ENCODE measurements around the gene DBNDD1.
"Not testable (repeated sequence)": the region's sequence is repeated elsewhere in the genome, so short reads cannot be mapped to it uniquely, and the experiment has no call there.

The DBNDD1 gene, protein sequence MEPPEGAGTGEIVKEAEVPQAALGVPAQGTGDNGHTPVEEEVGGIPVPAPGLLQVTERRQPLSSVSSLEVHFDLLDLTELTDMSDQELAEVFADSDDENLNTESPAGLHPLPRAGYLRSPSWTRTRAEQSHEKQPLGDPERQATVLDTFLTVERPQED

DNA sequence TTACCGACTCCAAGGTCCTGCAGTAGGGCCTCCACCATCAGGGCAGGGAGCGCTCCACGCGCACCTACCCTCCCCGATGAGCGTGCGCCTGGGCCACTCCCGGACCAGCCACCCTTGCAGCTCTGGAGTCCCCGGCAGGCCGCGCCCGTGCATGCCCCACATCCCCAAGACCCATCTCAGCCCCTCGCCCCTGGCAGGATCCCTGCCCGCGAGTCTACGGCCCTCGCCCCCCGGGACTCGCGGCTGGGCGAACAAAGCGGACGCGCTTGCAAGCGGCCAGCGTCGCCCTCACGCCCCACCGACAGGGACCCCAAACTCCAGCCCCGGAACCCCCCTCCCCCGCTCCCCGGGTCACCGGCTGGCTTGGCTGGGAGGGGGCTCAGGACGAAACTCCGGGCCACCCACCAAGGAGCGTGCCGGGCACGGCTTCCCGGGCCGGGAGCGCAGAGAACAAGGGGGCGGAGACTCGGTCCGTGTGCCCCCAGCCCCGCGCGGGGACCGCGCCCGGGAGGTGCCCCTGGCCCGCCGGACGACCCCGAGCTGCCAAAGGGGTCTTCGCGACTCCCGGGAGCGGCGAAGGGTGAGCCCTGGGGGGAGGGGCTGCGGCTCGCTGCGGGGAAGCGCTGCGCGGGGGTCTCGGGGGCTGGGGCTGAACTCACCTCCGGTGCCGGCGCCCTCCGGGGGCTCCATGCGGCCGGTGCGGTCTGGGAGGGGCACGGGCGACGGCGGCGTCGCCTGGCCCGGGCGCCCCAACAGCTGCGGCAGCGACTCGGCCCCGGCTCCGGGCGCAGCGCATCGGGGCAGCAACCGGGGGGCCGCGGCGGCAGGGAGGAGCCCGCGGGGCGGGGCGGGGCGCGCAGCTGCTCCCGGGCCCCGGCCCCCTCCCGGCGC is at the start of gene DBNDD1:
Gene DBNDD1, minus strand, starts transcription at position 805 of the 891 bp plus-strand sequence. Its CDS starts 115 bp downstream, at position 690.
- no peak for DNase-seq (ENCODE audit: low read depth)

DNA sequence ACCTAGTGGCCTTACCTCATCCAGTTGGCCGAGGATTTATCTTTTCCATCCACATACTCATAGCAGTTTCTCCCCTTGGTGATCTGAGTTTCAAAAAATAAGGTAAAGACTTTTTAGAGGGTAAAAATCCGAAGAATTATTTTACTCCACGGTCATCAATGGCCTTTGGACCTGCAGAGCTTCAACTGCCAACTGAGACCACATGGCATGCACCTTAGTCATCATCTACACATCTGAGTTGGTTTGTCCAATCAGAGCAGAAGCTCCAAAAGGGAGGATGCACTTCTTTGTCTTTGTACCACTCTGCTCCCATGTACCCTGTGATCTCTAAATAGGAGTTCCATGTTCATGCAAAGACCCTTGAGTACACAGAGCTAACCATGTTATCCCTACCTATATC is 42.2 kb upstream of the DBNDD1 start:
- no peak overlapping the region for H3K4me3 ChIP-seq (ENCODE audit: low read depth, low read length)
- DNase-seq (ENCODE audit: low read depth), result no peak

More for the DNA sequence above, at the start of gene DBNDD1:
- H3K4me3 ChIP-seq (ENCODE audit: low read depth, low read length), result peak within 1 kb of the TSS; percentile 58

DNA sequence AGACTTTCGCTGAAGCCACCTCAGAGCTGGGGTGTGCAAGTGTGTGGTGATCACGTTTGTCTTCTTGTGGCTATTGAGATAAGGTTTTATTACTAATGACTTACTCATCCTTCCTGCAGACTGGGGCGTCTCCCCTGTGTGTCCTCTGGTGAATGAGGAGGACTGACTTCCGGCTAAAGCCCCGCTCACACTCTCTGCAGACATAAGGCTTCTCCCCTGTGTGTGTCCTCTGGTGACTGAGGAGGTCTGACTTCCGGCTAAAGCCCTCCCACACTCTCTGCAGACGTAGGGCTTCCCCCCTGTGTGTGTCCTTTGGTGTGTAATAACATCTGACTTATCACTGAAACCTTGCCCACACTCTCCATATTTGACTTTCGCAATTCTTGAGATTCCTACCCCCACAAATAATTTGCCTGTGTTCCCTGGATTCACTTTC is 38.5 kb upstream of the DBNDD1 start:
- H3K4me3 ChIP-seq (ENCODE audit: low read depth, low read length), result no peak overlapping the region
- peak; percentile 52 for DNase-seq (ENCODE audit: low read depth)

DNA sequence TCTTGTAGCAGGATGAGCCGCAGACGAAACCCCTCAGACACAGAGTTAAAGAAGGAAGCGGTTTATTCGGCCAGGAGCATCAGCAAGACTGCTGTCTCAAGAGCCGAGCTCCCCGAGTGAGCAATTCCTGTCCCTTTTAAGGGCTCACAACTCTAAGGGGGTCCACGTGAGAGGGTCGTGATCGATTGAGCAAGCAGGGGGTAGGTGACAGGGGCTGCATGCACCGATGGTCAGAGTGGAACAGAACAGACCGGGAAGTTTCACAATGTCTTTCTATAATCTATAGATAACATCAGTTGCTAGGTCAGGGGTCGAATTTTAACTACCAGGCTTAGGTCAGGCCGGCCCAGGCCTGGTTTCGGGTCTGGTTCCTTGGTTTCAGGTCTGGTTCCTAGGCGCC is 37.3 kb upstream of the DBNDD1 start:
- not testable (repeated sequence) for H3K4me3 ChIP-seq (ENCODE audit: low read depth, low read length); DNase-seq (ENCODE audit: low read depth)

DNA sequence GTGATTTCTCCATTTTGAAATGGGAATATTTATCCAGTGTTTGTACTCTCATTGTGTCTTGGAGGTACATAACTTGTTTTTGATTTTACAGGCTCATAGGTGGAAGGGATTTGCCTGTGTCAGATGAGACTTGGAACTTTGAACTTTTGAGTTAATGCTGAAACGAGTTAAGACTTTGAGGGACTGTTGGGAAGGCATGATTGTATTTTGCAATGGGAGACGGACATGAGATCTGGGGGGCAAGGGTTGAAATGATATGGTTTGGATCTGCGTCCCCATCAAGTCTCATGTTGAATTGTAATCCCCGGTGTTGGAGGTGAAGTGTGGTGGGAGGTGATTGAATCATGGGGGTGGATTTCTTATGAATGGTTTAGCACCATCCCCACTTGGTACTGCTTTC is 36.1 kb upstream of the DBNDD1 start:
- no peak overlapping the region for H3K4me3 ChIP-seq (ENCODE audit: low read depth, low read length)

DNA sequence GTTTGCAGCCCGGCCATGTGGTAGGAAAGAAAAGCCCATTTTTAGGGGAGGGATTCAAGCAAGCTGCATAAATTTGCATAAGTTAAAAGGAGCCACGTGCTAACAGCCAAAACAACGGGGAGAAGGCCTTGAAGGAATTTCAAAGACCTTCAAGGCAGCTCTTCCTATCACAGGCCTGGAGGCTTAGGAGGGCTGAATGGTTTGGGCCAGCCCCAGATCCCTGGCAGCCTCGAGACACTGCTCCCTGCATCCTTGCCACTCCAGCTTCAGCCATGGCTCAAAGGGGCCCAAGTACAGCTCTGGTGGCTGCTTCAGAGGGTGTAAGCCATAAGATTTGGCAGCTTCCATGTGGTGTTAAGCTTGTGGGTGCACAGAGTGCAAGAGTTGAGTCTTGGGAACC is 35.3 kb upstream of the DBNDD1 start:
- no peak overlapping the region for H3K4me3 ChIP-seq (ENCODE audit: low read depth, low read length)
- no peak for DNase-seq (ENCODE audit: low read depth)

More for the DNA sequence above, 36.1 kb upstream of the DBNDD1 start:
- no peak for DNase-seq (ENCODE audit: low read depth)

DNA sequence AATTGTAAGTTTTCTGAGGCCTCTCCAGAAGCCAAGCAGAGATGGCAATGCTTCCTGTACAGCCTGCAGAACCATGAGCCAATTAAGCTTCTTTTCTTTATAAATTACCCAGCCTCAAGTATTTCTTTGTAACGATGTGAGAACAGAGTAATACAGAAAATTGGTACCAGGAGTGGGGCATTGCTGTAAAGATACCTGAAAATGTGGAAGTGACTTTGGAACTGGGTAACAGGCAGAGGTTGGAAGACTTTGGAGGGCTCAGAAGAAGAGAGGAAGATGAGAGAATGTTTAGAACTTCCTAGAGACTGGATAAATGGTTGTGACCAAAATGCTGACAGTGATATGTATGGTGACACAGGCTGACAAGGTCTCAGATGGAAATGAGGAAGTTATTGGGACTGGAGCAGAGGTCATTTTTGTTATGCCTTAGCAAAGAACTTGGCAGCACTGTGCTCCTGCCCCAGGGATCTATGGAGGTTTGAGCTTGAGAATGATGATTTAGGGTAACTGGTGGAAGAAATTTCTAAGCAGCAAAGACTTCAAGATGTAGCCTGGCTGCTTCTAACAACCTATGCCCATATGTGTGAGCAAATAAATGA is 34.7 kb upstream of the DBNDD1 start:
- no peak for DNase-seq (ENCODE audit: low read depth)
- H3K4me3 ChIP-seq (ENCODE audit: low read depth, low read length), result no peak overlapping the region

DNA sequence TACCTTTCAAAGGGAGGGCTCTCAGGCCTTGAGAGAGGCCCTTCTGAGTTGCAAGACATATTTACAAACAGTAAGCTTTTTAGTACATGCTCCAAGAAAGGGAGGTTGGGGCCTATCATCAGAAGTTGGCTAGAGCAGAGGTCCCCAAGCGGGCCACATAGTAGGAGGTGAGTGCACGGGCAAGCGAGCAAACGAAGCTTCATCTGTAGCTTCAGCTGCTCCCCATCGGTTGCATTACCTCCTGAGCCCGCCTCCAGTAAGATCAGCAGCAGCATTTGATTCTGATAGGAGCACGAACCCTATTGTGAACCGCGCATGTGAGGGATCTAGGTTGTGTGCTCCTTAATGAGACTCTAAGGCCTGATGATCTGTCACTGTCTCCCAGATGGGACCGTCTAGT is 31.7 kb upstream of the DBNDD1 start:
- no peak for DNase-seq (ENCODE audit: low read depth)
- H3K4me3 ChIP-seq (ENCODE audit: low read depth, low read length), result no peak overlapping the region

DNA sequence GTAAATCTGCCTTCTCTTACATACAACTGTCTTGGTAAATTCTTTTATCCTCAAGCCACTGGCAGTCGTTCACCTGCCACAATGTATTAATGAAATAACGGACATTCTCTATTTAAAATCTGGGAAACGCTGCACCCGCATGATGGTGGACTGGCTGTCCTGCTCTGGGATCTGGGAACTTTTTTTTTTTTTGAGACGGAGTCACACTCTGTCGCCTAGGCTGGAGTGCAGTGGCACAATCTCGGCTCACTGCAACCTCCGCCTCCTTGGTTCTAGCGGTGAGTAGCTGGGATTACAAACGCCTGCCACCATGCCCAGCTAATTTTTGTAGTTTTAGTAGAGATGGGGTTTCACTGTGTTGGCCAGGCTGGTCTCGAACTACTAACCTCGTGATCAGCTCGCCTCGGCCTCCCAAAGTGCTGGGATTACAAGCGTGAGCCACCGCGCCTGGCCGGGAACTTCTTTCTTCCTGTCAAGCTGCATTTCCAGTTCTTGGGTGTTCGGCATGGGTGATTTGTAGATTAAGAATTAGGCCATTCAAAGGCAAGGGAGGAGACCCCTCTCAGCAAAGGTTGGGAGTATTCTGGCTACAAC is 29.6 kb upstream of the DBNDD1 start:
- DNase-seq (ENCODE audit: low read depth), result no peak
- H3K4me3 ChIP-seq (ENCODE audit: low read depth, low read length), result no peak overlapping the region

DNA sequence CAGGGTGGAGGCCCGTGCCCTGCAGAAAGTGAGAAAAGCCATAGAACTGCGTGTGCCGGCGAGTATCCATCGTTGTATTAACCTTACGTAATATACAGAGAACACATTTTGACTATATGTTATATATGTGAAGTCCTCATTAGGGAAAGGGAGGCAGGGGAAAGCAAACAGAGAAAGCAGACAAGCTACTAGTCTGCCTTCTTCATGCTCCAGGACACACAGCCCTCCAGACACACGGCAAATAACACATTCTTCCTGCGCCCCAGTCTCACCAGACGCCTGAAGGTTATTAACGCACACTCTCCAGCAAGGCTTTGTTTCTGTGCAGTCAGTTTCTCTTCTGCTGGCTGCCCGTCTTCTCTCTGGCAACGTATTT is 29.1 kb upstream of the DBNDD1 start:
- H3K4me3 ChIP-seq (ENCODE audit: low read depth, low read length), result no peak overlapping the region
- no peak for DNase-seq (ENCODE audit: low read depth)

DNA sequence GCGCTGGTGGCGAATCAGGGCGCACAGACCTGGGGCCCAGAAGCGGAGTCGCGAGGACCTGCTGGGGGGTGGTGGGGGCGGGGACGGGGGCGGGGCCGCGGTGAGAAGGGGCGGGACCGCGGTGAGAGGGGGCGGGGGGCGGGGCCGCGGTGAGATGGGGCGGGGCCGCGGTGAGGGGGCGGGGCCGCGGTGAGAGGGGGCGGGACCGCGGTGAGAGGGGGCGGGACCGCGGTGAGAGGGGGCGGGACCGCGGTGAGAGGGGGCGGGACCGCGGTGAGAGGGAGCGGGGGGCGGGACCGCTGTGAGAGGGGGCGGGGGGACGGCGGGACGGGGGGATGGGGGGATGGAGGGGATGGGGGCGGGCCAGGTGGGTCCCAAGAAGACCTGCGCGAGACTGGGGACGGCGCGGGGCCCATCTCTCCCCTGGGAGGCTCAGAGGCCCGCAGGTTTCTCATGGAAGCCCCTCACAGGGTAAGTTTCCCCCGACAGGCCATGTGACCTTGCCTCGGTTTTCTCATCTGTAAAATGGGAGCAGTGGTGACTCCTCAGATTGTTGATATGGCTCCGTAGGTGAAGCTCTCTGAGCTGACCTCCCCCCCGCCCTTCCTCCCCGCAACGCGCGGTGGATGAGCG is 28.6 kb upstream of the DBNDD1 start:
- peak overlapping the region; percentile 41 for H3K4me3 ChIP-seq (ENCODE audit: low read depth, low read length)

DNA sequence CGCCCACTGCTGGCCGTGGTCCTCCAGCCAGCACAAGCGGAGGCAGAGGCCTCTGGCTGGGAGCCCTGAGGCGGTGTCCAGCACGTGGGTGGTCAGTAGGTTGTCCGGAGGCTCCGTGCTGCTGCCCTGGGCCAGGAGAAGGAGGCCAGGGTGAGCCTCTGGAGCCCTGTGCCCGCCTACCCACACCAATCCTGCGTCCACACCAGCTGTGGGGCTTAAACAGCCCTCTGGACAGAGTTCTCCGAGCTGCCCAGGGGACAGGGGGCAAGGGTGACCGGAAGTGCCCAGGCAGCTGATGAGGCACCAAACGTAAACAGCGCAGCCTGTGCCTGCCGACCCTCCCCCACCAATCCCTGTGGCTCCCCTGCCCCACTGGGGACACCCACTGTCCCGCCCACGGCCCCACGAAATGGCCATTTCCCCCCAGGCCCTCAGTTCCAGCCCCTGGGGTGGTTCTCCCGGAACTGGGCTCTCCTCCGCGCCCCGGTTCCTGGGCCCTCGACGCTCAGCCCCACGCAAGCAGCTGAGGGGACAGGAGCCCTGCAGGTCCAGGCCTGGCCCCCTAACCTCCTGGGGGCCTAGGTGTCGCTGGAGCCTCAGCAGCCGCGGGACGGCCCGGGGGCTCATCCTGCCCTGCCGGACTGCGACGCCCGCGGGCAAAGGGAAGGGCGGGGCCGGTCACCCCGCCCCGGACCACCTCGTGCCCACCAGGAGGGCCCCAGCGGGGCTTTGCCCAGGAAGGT is 27.9 kb upstream of the DBNDD1 start:
- no peak for DNase-seq (ENCODE audit: low read depth)
- peak overlapping the region; percentile 41 for H3K4me3 ChIP-seq (ENCODE audit: low read depth, low read length)

More for the DNA sequence above, 28.6 kb upstream of the DBNDD1 start:
- DNase-seq (ENCODE audit: low read depth), result no peak

DNA sequence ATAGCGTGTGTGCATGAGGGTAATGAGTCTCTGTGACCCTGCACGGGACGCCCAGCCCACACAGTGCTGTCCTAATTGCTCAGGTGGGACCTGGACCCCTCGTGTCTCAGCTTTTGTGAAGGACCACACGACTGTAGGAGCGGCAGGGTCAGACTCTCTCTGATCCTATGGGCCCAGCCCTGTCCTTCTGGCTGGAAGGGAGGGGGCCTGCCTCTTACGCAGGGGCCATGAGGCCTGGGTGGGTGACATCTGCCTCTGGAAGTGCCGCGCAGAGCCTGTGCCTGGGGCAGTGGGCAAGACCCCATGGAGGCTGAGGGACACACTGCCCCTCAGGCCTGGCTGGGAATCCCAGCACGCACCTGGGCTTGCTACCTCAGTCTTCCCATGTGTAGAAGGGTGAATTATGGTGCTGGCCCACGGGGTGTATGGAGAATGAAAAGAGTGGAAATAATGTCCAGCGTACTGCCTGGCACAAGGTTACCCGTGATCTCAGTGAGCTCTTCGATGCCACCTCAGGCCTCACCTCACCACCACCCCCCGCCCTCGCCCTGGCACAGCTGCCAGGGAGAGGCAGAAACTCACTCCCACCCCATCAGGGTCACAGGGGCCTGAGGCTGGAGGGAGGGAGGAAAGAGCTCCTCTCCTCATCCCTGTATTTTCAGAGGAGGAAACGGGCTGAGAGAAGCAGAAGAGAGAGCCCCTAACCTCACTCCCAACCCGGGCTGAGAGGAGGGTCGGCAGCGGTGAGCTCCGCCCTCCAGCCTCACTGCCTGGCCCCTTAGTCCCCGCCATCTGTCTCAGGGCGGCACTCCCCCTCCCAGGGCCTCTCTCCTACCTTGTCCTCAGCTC is 27.1 kb upstream of the DBNDD1 start:
- H3K4me3 ChIP-seq (ENCODE audit: low read depth, low read length), result peak overlapping the region; percentile 41
- no peak for DNase-seq (ENCODE audit: low read depth)

DNA sequence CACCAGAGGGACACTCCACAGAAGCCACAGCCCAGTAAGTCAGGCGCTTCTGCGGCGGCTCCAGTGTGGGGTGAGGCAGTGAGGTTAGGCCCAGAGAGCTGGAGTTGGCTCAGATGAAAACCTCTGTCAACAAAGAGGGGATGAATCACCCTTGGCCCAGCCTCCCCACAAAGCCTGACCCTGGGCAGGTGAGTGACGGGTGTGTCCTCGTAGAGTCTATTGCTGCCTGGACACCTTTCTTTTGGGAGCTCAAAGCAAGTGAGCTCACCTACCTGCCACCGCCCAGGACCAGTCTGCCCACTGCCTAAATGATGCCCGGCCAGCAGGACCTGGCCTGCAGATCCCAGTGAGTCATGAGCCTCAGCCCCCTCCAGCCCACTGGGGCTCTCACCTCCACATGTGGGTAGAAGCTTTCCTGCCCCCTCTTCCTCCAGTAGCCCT is 24.9 kb upstream of the DBNDD1 start:
- H3K4me3 ChIP-seq (ENCODE audit: low read depth, low read length), result no peak overlapping the region
- DNase-seq (ENCODE audit: low read depth), result no peak

DNA sequence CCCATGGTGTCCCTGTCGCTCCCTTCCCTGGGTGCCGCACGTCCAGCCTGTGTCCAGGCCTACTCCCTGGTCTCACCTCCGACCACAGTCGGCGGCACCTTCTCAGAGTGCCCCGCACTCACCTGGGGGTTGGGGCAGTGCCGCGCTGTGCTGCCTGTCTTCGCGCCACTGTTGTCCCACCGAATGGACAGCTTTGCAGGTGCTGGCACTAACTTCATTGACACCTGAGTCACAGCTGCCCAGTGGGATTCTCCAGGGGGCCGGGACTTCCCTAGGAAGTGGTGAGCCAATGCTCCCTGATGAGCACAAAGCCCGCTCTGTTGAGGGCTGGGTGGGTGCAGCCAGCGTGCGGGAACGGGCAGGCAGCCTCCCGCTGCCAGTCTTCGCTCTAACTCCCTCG is 24.3 kb upstream of the DBNDD1 start:
- no peak for DNase-seq (ENCODE audit: low read depth)

DNA sequence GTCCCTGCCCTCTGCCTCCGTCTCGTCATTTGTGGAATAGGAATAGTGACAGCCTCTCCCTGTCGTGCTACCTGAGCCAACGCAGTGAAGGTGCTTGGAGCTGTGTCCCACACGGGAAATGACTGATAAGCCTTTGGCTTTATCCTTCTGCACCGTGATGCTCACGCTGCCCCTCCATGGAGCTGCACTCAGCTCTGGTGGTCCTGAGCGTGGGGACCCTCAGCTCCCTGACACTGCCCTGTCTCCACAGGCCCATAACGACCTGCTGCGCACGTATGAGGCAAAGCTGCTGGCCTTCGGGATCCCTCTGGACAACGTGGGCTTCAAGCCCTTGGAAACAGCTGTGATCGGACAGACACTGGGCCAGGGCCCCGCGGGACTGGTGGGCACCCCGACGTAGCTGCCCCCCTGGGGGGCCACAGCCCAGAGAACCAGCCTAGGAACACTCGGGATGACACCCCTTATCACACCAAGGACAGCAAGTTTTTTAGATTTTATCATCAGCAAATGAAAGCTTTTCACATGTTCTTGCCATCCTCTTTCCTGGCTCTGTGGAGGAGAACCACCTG is 23.8 kb upstream of the DBNDD1 start:
- no peak for DNase-seq (ENCODE audit: low read depth)
- no peak overlapping the region for H3K4me3 ChIP-seq (ENCODE audit: low read depth, low read length)

More for the DNA sequence above, 24.3 kb upstream of the DBNDD1 start:
- H3K4me3 ChIP-seq (ENCODE audit: low read depth, low read length), result no peak overlapping the region

DNA sequence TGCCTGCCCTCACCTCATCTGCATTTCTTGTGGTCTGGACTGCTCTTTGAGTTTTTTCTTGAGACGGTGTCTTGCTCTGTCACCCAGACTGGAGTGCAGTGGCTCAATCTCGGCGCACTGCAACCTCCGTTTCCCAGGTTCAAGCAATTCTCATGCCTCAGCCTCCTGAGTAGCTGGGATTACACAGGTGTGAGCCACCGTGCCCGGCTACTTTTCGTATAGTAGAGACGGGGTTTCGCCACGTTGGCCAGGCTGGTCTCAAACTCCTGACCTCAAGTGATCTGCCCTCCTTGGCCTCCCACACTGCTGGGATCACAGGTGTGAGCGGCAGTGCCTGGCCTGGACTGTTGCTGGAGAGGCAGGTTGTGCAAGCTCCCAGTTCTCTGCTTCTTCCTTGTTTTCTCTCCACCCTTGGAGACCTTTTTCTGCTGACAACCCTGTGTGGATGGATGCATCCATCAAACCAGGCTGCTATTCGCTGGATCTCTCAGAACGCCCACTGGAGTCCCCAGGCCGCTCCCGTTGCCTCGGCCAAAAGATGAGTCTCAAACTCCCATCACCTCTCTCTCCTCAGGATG is 22.7 kb upstream of the DBNDD1 start:
- no peak for DNase-seq (ENCODE audit: low read depth)
- H3K4me3 ChIP-seq (ENCODE audit: low read depth, low read length), result no peak overlapping the region

All from skeletal muscle cell (primary cell).